Panc1 (cell line): ENCODE results near the gene FRY.
A peak's percentile ranks its signal among the peaks of the same experiment; 100 is the strongest.

Source experiments
- POLR2AphosphoS5 ChIP-seq: IDR thresholded peaks from 2 replicates; pipeline ENCODE4 v1.6.1; 2012; ENCODE audit warnings: mild to moderate bottlenecking, low read depth, low read length, moderate library complexity
- TCF7L2 ChIP-seq: IDR thresholded peaks from 2 replicates; pipeline ENCODE4 v1.6.1; 2011; ENCODE audit warnings: mild to moderate bottlenecking, low read depth, low read length, inconsistent platforms
- TF ChIP-seq, protein P1 (sequence below): fragments of 450-650 bp; IDR thresholded peaks from 2 replicates; pipeline ENCODE4 v1.5.1; 2017; ENCODE audit warnings: mild to moderate bottlenecking
- TF ChIP-seq, protein P2 (sequence below), 2 experiments: IDR thresholded peaks; 2 replicates each; pipeline ENCODE4 v1.6.1; 2011 to 2012; ENCODE audit warnings: low read depth in 2 of 2, control low read depth in 1 of 2, low read length in 1 of 2, mild to moderate bottlenecking in 1 of 2, moderate library complexity in 1 of 2; ENCODE audit not compliant: insufficient read depth in 1 of 2

DNA sequence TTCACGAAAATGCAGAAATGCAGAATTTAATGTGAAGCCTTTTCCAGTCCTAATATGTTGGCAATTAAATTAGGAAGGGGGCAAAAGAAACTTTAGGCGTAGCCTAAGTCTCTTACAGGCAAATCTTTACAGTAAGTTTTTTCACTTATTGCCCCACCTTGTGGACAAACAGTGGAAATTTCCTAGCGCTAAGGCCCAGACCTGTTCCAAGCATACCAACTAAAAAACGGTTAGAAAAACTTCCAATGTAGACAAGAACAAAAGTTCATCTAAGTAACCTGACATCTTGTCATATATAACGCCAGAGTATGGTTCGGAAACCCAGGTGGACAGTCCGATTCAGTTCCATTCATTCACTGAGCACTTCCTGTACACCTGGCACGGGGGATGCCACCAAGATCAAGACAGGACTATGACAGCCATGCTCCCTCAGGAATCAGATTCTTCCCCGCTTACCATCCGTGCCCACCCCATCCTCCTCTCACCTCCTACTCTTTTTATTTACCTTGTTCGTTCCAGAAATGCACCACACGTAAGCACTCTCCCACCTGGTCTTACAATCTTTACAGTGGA is 278.6 kb downstream of the FRY start:
- TF ChIP-seq, protein P1, sequence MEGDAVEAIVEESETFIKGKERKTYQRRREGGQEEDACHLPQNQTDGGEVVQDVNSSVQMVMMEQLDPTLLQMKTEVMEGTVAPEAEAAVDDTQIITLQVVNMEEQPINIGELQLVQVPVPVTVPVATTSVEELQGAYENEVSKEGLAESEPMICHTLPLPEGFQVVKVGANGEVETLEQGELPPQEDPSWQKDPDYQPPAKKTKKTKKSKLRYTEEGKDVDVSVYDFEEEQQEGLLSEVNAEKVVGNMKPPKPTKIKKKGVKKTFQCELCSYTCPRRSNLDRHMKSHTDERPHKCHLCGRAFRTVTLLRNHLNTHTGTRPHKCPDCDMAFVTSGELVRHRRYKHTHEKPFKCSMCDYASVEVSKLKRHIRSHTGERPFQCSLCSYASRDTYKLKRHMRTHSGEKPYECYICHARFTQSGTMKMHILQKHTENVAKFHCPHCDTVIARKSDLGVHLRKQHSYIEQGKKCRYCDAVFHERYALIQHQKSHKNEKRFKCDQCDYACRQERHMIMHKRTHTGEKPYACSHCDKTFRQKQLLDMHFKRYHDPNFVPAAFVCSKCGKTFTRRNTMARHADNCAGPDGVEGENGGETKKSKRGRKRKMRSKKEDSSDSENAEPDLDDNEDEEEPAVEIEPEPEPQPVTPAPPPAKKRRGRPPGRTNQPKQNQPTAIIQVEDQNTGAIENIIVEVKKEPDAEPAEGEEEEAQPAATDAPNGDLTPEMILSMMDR: peak; percentile 70
- TF ChIP-seq POLR2AphosphoS5: no peak
- TF ChIP-seq, protein P2, sequence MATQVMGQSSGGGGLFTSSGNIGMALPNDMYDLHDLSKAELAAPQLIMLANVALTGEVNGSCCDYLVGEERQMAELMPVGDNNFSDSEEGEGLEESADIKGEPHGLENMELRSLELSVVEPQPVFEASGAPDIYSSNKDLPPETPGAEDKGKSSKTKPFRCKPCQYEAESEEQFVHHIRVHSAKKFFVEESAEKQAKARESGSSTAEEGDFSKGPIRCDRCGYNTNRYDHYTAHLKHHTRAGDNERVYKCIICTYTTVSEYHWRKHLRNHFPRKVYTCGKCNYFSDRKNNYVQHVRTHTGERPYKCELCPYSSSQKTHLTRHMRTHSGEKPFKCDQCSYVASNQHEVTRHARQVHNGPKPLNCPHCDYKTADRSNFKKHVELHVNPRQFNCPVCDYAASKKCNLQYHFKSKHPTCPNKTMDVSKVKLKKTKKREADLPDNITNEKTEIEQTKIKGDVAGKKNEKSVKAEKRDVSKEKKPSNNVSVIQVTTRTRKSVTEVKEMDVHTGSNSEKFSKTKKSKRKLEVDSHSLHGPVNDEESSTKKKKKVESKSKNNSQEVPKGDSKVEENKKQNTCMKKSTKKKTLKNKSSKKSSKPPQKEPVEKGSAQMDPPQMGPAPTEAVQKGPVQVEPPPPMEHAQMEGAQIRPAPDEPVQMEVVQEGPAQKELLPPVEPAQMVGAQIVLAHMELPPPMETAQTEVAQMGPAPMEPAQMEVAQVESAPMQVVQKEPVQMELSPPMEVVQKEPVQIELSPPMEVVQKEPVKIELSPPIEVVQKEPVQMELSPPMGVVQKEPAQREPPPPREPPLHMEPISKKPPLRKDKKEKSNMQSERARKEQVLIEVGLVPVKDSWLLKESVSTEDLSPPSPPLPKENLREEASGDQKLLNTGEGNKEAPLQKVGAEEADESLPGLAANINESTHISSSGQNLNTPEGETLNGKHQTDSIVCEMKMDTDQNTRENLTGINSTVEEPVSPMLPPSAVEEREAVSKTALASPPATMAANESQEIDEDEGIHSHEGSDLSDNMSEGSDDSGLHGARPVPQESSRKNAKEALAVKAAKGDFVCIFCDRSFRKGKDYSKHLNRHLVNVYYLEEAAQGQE (IDR thresholded peaks at IDR 0.05; ENCODE audit: insufficient read depth in 1 of 2, low read depth in 2 of 2, low read length in 1 of 2): no peak
- TF ChIP-seq TCF7L2: no peak
